ENCODE results near the gene HAS3.
"Not testable (repeated sequence)": the region's sequence is repeated elsewhere in the genome, so short reads cannot be mapped to it uniquely, and the experiment has no call there.

- TF ChIP-seq, protein P1, sequence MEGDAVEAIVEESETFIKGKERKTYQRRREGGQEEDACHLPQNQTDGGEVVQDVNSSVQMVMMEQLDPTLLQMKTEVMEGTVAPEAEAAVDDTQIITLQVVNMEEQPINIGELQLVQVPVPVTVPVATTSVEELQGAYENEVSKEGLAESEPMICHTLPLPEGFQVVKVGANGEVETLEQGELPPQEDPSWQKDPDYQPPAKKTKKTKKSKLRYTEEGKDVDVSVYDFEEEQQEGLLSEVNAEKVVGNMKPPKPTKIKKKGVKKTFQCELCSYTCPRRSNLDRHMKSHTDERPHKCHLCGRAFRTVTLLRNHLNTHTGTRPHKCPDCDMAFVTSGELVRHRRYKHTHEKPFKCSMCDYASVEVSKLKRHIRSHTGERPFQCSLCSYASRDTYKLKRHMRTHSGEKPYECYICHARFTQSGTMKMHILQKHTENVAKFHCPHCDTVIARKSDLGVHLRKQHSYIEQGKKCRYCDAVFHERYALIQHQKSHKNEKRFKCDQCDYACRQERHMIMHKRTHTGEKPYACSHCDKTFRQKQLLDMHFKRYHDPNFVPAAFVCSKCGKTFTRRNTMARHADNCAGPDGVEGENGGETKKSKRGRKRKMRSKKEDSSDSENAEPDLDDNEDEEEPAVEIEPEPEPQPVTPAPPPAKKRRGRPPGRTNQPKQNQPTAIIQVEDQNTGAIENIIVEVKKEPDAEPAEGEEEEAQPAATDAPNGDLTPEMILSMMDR (IDR thresholded peaks at IDR 0.05; ENCODE audit: low read depth, low read length, poor library complexity, severe bottlenecking) = not testable (repeated sequence)
- TF ChIP-seq EZH2phosphoT487 (IDR thresholded peaks at IDR 0.05; ENCODE audit: borderline replicate concordance, low read length) = not testable (repeated sequence)
Observed at GRCh38 chr16:69124961-69125360, 19.5 kb downstream of the HAS3 start.
